ENCODE measurements around the gene IL31RA.

DNA sequence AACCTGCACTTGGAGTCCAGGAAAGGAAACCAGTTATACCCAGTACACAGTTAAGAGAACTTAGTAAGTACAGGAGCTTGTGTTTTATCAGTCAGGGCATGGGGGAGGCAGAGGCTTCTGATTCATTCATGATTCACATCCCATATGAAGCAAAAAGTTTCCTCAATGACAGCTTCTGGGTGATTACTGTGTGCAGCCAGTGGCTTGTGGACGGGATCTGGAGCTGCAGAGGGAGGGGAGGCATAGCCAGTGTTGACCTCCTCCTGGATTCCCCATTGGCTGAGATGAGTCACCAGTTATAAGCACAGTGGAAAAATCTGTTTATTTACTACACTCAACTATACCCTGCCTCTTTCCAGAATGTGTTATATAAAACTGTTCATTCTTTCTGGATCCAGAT is 17.7 kb downstream of the IL31RA start:
- TF ChIP-seq NFIC (IDR thresholded peaks at IDR 0.05; ENCODE audit: low read length) (no peak), ISX (CRISPR knock-in tag; conservative IDR thresholded peaks at IDR 0.05) (no peak)
- TF ChIP-seq, protein P1, sequence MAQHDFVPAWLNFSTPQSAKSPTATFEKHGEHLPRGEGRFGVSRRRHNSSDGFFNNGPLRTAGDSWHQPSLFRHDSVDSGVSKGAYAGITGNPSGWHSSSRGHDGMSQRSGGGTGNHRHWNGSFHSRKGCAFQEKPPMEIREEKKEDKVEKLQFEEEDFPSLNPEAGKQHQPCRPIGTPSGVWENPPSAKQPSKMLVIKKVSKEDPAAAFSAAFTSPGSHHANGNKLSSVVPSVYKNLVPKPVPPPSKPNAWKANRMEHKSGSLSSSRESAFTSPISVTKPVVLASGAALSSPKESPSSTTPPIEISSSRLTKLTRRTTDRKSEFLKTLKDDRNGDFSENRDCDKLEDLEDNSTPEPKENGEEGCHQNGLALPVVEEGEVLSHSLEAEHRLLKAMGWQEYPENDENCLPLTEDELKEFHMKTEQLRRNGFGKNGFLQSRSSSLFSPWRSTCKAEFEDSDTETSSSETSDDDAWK (CRISPR knock-in tag; IDR thresholded peaks at IDR 0.05) = no peak
- TF ChIP-seq, protein P2, sequence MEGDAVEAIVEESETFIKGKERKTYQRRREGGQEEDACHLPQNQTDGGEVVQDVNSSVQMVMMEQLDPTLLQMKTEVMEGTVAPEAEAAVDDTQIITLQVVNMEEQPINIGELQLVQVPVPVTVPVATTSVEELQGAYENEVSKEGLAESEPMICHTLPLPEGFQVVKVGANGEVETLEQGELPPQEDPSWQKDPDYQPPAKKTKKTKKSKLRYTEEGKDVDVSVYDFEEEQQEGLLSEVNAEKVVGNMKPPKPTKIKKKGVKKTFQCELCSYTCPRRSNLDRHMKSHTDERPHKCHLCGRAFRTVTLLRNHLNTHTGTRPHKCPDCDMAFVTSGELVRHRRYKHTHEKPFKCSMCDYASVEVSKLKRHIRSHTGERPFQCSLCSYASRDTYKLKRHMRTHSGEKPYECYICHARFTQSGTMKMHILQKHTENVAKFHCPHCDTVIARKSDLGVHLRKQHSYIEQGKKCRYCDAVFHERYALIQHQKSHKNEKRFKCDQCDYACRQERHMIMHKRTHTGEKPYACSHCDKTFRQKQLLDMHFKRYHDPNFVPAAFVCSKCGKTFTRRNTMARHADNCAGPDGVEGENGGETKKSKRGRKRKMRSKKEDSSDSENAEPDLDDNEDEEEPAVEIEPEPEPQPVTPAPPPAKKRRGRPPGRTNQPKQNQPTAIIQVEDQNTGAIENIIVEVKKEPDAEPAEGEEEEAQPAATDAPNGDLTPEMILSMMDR (CRISPR knock-in tag; IDR thresholded peaks at IDR 0.05) = no peak
- TF ChIP-seq, protein P3, sequence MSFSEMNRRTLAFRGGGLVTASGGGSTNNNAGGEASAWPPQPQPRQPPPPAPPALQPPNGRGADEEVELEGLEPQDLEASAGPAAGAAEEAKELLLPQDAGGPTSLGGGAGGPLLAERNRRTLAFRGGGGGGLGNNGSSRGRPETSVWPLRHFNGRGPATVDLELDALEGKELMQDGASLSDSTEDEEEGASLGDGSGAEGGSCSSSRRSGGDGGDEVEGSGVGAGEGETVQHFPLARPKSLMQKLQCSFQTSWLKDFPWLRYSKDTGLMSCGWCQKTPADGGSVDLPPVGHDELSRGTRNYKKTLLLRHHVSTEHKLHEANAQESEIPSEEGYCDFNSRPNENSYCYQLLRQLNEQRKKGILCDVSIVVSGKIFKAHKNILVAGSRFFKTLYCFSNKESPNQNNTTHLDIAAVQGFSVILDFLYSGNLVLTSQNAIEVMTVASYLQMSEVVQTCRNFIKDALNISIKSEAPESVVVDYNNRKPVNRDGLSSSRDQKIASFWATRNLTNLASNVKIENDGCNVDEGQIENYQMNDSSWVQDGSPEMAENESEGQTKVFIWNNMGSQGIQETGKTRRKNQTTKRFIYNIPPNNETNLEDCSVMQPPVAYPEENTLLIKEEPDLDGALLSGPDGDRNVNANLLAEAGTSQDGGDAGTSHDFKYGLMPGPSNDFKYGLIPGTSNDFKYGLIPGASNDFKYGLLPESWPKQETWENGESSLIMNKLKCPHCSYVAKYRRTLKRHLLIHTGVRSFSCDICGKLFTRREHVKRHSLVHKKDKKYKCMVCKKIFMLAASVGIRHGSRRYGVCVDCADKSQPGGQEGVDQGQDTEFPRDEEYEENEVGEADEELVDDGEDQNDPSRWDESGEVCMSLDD (CRISPR knock-in tag; IDR thresholded peaks at IDR 0.05; ENCODE audit: borderline replicate concordance) = no peak

All from HepG2 (cell line).